OCI-LY7 (cell line): Measurements from ENCODE around the gene ZNF576. TPM values are rescaled to one million over a fixed set of nuclear protein-coding genes. Genes with fewer than 3 reads are reported as not detected.

Experiments
- BruUV-seq: library from RNA; stranded (reverse); fragments of 400-500 nt; replicated peaks from 2 replicates; lab custom pipeline; 2021; lab: Mats Ljungman, UMichigan
- CTCF ChIA-PET: fragments of 300-600 bp; sonication (Branson Sonifier 250); formaldehyde crosslinking; loops from one replicate; lab custom pipeline; 2022; ENCODE audit warnings: antibody characterized with exemption; ENCODE audit not compliant: unreplicated experiment; lab: Charles Lee
- POLR2A ChIA-PET: fragments of 300-600 bp; sonication (Branson Sonifier 250); formaldehyde crosslinking; loops from one replicate; lab custom pipeline; 2022; ENCODE audit warnings: antibody characterized with exemption; lab: Charles Lee
- DNase-seq: peaks from one replicate; pipeline ENCODE4 v3.0.0-alpha.2; 2015; ENCODE audit warnings: low spot score
- H2AFZ ChIP-seq: fragments of 200-600 bp; sonication (generic), shearing (Covaris generic); 2 replicates; pipeline ENCODE4 v1.6.1; 2014; ENCODE audit warnings: mild to moderate bottlenecking, antibody characterized with exemption, low read length, moderate library complexity
- H3K27ac ChIP-seq: fragments of 200-600 bp; sonication (generic); 2 replicates; pipeline ENCODE4 v1.5.1; 2014; ENCODE audit warnings: mixed run types, low read depth, mild to moderate bottlenecking, moderate library complexity, low read length, inconsistent platforms; ENCODE audit not compliant: poor library complexity, severe bottlenecking
- H3K36me3 ChIP-seq: fragments of 200-600 bp; sonication (generic); 2 replicates; pipeline ENCODE4 v1.6.1; 2014; ENCODE audit warnings: mild to moderate bottlenecking, antibody characterized with exemption, low read length, moderate library complexity, mixed read lengths; ENCODE audit not compliant: insufficient read depth
- H3K4me1 ChIP-seq: fragments of 200-600 bp; sonication (generic); 2 replicates; pipeline ENCODE4 v1.5.1; 2014; ENCODE audit warnings: mild to moderate bottlenecking, low read length; ENCODE audit not compliant: insufficient read depth, poor library complexity, severe bottlenecking
- H3K4me2 ChIP-seq: fragments of 200-600 bp; sonication (generic); 2 replicates; pipeline ENCODE4 v1.6.1; 2014; ENCODE audit warnings: mild to moderate bottlenecking, low read length
- H3K4me3 ChIP-seq: fragments of 200-600 bp; sonication (generic); 2 replicates; pipeline ENCODE4 v1.5.1; 2014; ENCODE audit warnings: mild to moderate bottlenecking, low read depth, low read length; ENCODE audit not compliant: poor library complexity, severe bottlenecking
- H3K79me2 ChIP-seq: fragments of 200-600 bp; sonication (generic); 2 replicates; pipeline ENCODE4 v1.6.1; 2016; ENCODE audit warnings: low read depth, mild to moderate bottlenecking, low read length, moderate library complexity, mixed read lengths; ENCODE audit not compliant: insufficient read depth
- H3K9me2 ChIP-seq: fragments of 200-600 bp; sonication (generic); 2 replicates; pipeline ENCODE4 v1.6.1; 2016; ENCODE audit warnings: mild to moderate bottlenecking, low read length, mixed read lengths; ENCODE audit not compliant: insufficient read depth
- H3K9me3 ChIP-seq: fragments of 200-600 bp; sonication (generic); 2 replicates; pipeline ENCODE4 v1.6.1; 2014; ENCODE audit warnings: mild to moderate bottlenecking, mixed run types, low read length, mixed read lengths
- H4K20me1 ChIP-seq: fragments of 200-600 bp; sonication (generic); 2 replicates; pipeline ENCODE4 v1.6.1; 2014; ENCODE audit warnings: mild to moderate bottlenecking, antibody characterized with exemption, low read length, moderate library complexity, mixed read lengths; ENCODE audit not compliant: insufficient read depth
- CTCF ChIP-seq: fragments of 200-600 bp; sonication (generic); conservative IDR thresholded peaks from 2 replicates; pipeline ENCODE4 v1.5.1; 2014; ENCODE audit warnings: mild to moderate bottlenecking, antibody characterized with exemption, low read length, moderate library complexity, mixed read lengths
- EZH2phosphoT487 ChIP-seq: fragments of 200-600 bp; sonication (generic); IDR thresholded peaks from 2 replicates; pipeline ENCODE4 v1.6.1; 2018; ENCODE audit warnings: low read depth, borderline replicate concordance, mild to moderate bottlenecking, mixed run types, antibody characterized with exemption, low read length, moderate library complexity, mixed read lengths
- intact Hi-C: fragments of 100-400 bp; cut with micrococcal nuclease; formaldehyde crosslinking; loops from one replicate; pipeline ENCODE4 v1.10.0; 2022; ENCODE audit not compliant: unreplicated experiment
- total RNA-seq, 2 experiments: library from RNA; depleted of rRNA in 1 of 2; stranded (reverse); fragments of >200 nt in 1 of 2; shearing (Covaris generic) in 1 of 2; gene quantifications; 2 replicates each; pipeline ENCODE4 v1.2.3, GENCODE V29; 2014 to 2022

Gene ZNF576
- total RNA-seq, 2 experiments from 2014 or later = 17.8 to 20.2 TPM

GRCh38 chr19:43578787-43579186 is 17.6 kb upstream of the ZNF576 start:
- BruUV-seq = no TSS peak
- no peaks in the 10 kb centered on the region for H3K9me2 ChIP-seq
- no peak overlapping the region for H3K27ac ChIP-seq
- H2AFZ ChIP-seq = no peak overlapping the region
- intact Hi-C loops = no loop called here
- DNase-seq = no peak
- H3K4me1 ChIP-seq = peaks cover 19% of the 10 kb centered on the region
- ChIA-PET CTCF (no interaction called here), POLR2A (no interaction called here)
- H3K9me3 ChIP-seq = no peaks in the 10 kb centered on the region
- no peak overlapping the region for H3K4me2 ChIP-seq
- peaks cover 11% of the 10 kb centered on the region; the same call in 1 of the 2 replicates for H3K79me2 ChIP-seq
- no peaks in the 10 kb centered on the region for H4K20me1 ChIP-seq
- no peak overlapping the region for H3K4me3 ChIP-seq
- no peaks in the 10 kb centered on the region for H3K36me3 ChIP-seq
- TF ChIP-seq EZH2phosphoT487 (no peak), CTCF (no peak)

- intact Hi-C loops = no loop called here
- Histone ChIP-seq H4K20me1 (no peaks in the 10 kb centered on the region), H3K9me3 (no peaks in the 10 kb centered on the region), H3K79me2 (no peaks in the 10 kb centered on the region), H2AFZ (no peak overlapping the region), H3K9me2 (no peaks in the 10 kb centered on the region), H3K4me3 (no peak overlapping the region), H3K4me1 (peaks cover 7% of the 10 kb centered on the region), H3K27ac (no peak overlapping the region), H3K4me2 (no peak overlapping the region), H3K36me3 (no peaks in the 10 kb centered on the region)
- CTCF ChIA-PET = no interaction called here
- BruUV-seq = no TSS peak
- TF ChIP-seq EZH2phosphoT487 = no peak
- no peak for TF ChIP-seq CTCF
- DNase-seq = no peak
- POLR2A ChIA-PET = no interaction called here
Measured at GRCh38 chr19:43581467-43581866, 14.9 kb upstream of the ZNF576 start.

- no peaks in the 10 kb centered on the region for H4K20me1 ChIP-seq
- no peak overlapping the region for H2AFZ ChIP-seq
- intact Hi-C loops = no loop called here
- no peaks in the 10 kb centered on the region for H3K79me2 ChIP-seq
- H3K4me3 ChIP-seq = no peak overlapping the region
- TF ChIP-seq EZH2phosphoT487 = no peak
- TF ChIP-seq CTCF = no peak
- DNase-seq = no peak
- no peak overlapping the region; the same call in 1 of the 2 replicates for H3K4me2 ChIP-seq
- ChIA-PET POLR2A (no interaction called here), CTCF (no interaction called here)
- H3K9me2 ChIP-seq = no peaks in the 10 kb centered on the region
- H3K27ac ChIP-seq = no peak overlapping the region
- peaks cover 7% of the 10 kb centered on the region for H3K4me1 ChIP-seq
- BruUV-seq = no TSS peak
- H3K9me3 ChIP-seq = no peaks in the 10 kb centered on the region
- H3K36me3 ChIP-seq = no peaks in the 10 kb centered on the region
Measured at GRCh38 chr19:43582495-43582894, 13.9 kb upstream of the ZNF576 start.
